Breast epithelium (tissue), 3 donors: ENCODE results near the gene LMTK3.

Experiments used
- CTCF ChIP-seq, 3 donors: fragments of 450-650 bp; IDR thresholded peaks; one replicate each; pipeline ENCODE4 v1.5.1; 2016 to 2017; ENCODE audit warnings: antibody characterized with exemption in 3 of 3, mild to moderate bottlenecking in 3 of 3, moderate library complexity in 3 of 3
- POLR2A ChIP-seq: fragments of 450-650 bp; IDR thresholded peaks from one replicate; pipeline ENCODE4 v1.6.1; 2016; ENCODE audit warnings: antibody characterized with exemption, mild to moderate bottlenecking, moderate library complexity
- POLR2AphosphoS5 ChIP-seq, 3 donors: sonication (generic); formaldehyde crosslinking; IDR thresholded peaks; one replicate each; pipeline ENCODE4 v1.6.1; 2017; ENCODE audit warnings: antibody characterized with exemption in 3 of 3

DNA sequence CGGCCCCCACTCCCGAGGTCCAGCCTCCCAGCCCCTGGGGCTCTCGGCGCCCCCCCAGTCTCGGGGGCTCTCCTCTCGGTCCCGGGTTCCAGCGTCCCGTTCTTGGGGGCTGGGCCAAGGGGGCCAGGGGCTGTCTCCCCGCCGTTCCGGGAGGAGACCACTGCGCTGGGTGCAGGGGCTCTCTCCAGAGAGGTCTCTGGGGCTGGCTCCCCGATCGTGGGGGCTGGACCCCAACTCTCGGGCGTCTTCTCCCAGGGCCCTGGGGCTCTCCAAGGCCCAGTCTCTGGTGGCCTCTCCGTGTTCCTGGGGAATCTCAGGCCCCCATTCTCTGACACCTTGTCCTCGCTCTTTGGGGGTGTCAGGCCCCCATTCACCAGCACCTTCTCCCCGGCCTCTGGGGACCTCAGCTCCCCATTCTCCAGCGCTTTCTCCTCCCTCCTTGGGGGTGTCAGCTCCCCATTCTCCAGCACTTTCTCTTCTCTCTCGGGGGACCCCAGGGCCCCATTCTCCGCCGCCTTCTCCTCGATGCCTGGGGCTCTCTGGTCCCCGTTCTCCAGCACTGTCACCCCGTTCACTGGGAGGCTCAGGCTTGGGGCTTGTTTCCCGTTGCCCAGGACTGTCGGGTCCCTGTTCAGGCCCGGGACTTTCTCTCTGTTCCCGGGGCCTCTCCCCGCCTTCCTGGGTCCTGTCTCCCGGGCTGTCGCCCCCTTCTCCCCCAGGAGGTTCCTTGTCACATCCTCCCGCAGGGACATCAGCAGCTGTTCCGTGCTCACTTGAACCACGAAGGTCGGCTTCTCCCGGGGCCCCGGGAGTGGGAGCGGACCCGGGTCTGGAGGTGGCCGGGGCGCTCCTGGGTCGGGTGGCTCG, 13.7 kb downstream of the LMTK3 start:
- TF ChIP-seq POLR2A (no peak), CTCF (IDR thresholded peaks at IDR 0.05) (no peak), POLR2AphosphoS5 (IDR thresholded peaks at IDR 0.05) (no peak)
